DMS 273 (cell line): Measurements from ENCODE around the gene RBM10.

Source experiments
- DNase-seq: peaks from one replicate; lab custom pipeline; 2025; ENCODE audit not compliant: unreplicated experiment; lab: John Stamatoyannopoulos, UW

RBM10 gene

DNA sequence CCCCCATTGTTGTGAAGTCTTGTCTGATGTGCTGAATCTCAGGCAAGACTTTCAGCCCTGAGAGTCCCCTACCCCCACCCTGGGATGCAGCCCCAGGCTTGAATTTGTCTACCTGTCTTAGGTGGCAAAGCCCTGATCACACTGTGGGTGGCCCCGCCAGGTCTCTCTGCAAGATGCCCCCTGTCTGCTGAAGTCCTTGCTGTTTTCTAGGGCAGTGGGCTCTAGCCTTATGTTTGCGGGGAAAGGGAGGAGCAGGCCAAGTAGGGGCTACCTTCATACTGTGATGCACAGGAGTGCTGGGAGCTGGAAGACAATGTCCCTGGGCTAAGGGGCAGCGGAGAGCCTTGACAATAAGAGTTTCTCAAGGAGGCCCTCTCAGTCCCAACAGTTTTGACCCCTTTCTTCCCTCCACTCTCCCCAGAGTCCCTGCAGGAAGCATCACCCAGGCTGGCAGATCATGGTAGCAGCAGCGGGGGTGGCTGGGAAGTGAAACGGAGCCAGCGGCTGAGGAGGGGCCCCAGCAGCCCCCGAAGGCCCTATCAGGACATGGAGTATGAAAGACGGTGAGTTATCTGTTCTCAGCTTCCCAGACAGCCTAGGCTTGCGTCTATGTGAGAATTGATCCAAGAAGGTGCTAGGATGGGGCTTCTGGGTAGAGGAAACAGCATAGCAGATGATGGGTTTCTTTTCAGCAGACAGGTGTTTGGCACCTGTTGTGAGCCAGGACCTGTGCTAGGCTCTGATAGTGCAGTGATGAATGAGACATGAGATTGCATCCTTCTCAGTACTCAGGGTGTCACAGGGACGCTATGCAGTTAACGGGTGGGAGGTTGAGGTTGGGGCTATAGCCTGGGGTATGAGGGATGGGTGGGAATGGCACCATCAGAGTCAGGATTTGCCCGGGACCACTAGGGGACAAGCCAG is 2.2 kb downstream of the RBM10 start:
- no peak for DNase-seq

DNA sequence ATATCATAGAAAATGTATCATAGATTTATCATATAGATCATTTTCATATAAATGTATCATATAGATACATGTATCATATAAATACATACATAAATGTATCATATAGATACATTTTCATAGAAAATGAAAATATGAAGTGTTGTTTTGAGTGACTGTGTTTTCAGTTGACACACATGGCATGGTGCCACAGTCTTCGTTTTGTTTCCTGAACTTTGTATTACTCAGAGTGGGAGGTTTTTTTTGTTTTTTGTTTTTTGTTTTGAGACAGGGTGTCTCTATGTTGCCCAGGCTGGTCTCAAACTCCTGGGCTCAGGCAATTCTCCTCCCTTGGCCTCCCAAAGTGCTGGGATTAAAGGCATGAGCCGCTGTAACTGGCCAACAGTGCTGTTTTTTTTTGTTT is 3.9 kb downstream of the RBM10 start:
- DNase-seq: no peak

DNA sequence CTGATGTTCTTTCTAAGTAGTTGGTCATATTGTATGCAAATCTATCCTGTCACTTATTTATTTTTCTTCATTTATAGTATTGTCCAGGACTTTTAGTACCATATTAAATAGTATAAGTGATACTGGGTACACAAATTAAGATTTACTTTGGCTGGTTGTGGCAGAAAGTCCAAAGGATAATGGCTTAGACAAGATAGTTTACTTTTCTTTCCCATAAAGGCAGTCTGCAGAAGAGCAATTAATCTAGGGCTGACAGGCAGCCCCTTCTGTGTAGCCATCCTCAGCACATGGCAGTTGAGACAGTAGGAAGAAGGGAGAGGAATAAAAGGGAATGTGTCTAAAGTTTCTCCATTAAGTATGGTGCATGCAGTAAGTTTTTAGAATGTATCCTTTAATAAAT is 6.4 kb downstream of the RBM10 start:
- DNase-seq: no peak

DNA sequence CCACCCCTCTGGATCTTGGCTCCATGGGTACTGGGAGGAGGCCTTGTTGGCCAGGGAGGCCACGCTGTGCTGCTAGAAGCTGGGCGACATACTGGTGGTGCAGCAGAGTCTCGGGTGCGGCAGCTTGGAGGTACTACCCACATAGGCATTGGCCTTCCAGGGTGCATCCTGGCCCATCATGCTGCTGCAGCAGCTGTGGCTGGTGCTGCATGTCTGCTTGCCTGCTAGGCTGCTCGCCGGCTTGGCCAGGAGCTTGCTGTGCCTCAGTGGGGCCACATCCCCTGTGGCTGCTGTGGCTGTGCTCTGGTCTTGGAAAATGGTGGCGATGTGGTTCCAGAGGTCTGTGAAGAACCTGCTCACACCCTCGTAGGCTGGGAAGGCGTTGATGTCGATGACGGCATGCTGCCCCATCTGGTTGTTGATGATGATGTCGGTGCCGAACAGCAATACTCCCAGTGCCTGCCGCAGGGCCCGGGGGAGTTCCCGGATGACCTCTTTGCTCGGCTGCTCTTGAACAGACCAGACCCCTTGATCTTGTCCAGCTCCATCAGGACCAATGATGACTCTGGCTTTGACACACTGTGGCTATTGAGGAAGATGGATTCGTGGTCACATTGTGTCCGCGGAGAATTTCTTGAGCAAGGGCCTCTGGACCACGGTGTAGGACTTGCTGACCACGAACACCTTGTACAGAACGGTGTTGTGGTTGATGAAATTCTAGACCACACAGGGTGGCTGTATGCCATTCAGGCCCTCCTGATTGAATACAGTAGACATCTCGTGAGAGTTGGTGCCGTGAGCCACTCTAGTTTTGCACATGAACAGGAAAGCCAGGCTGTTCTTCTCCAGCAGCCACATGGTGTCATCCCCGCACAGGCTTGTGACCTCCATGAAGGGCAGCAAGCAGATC is 11.8 kb downstream of the RBM10 start:
- DNase-seq: no peak

DNA sequence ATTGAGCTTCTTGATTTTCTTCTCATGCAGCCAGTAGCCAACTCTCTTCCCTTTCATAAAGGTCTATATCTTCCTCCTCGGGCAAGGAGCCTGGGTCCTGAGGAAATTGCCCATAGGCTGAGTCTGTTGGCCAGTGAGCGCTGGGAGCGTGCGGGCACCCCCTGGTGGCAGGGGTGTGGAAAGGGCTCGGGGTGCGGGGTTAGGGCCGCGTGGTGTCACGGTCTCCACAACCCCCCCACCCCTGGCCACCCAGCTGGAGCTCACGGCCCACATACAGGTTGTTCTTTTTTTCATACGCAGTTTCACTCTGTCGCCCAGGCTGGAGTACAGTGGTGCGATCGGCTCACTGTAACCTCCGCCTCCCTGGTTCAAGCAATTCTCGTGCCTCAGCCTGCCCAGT is 13.1 kb downstream of the RBM10 start:
- no peak for DNase-seq

DNA sequence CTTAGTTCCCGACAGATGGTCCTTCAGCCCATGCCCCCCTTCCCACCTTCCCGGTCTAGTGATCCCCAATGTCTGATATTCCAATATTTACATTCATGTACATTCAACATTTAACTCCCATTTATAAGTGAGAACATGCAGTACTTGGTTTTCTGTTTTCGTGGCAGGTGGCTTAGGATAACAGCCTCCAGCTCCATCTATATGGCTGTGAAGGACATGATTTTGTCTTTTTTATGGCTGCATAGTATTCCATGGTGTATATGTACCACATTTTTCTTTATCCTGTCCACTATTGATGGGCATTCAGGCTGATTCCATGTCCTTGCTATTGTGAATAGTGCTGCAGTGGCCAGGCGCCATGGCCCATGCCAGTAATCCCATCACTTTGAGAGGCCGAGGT is 13.8 kb downstream of the RBM10 start:
- DNase-seq: no peak

DNA sequence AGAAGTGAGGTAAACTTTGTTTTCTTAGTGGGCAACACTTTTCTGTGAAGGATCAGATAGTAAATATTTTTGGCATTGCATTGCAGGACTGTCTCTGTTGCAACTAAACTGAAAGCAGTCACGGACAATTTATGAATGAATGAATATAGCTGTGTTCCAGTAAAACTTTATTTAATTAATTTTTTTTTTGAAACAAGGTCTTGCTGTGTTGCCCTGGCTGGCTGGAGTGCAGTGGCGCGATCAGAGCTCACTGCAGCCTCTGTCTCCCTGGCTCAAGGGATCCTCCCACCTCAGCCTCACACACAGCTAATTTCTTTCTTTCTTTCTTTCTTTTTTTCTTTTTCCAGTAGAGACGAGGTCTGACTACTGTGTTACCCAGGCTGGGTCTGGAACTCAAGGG is 15.8 kb downstream of the RBM10 start:
- no peak for DNase-seq

DNA sequence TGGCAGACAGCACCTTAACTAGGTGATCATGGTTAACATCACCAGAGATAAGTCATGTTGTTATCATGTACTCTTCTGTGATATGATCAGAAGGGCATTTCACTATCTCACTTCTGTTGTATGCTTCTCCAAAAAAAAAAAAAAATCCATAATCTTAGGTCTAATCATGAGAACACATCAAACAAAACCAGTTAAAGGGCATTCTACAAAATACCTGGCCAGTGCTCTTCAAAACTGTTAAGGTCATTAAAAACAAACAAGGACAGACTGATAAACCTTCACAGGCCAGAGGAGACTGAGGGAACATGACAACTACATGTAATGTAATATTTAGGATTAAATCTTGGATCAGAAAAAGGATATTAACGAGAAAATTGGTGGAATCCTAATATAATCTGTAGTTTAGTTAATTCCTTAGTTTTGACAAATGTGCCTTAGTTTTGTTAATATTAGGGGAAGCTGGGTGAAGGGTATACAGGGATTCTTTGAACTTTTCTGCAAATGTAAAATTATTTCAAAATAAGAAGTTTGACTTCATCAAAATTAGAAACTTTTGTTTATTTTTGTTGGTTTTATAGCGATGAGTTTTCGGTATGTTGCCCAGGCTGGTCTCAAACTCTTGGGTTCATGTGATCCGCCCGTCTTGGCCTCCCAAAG is 18.0 kb downstream of the RBM10 start:
- DNase-seq: no peak

DNA sequence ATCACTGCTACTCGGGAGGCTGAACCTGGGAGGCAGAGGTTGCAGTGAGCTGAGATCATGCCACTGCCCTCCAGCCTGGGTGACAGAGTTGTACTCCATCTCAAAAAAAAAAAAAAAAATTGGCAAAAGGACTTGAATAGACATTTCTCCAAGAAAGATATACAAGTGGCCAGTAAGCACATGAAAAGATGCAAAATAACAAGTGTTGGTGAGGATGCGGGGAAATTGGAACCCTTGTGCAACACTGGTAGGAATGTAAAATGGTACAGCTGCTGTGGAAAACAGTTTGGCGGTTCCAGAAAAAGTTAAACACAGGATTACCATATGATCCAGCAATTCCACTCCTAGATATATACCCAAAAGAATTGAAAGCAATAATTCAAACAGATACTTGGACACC is 19.4 kb downstream of the RBM10 start:
- DNase-seq: no peak

DNA sequence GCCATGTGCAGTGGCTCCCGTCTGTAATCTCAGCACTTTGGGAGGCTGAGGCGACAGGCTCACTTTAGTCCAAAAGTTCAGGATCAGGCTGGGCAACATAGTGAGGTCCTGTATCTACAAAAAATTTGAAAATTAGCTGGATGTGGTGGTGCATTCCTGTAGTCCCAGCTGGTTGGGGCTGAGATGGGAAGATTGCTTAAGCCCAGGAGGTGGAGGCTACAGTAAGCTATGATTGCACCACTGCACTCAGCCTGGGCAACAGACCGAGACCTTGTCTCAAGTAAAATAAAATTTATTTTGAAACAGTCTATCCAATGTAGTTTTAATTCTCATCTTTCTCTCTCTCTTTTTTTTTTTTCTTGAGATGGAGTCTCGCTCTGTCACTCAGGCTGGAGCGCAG is 21.1 kb downstream of the RBM10 start:
- no peak for DNase-seq

DNA sequence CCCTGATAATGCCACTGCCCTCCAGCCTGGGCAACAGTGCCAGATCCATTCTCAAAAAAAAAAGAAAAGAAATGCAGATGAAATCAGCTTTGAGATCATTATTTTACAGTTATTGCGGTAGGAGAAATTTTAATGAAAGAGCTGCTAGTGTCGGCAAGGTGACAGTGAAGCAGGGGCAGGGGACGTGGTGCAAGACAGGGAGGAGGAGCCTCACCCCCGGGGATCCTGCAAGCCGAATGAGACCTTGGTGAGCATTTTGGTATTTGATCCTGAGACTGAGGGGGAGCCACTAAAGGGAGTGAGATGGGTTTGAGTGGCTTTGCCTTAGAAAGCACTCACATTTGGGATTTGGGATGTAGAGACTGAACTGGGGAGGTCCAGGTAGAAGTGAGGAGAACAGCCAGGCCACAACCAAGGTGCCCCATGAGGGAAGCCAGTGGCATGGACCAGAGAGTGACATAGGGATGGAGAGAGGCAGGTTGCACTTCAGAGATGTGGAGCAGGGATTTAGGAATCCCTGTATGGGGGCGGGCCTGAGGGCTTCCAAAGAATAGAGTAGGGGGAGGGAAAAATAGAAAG is 23.6 kb downstream of the RBM10 start:
- no peak for DNase-seq

DNA sequence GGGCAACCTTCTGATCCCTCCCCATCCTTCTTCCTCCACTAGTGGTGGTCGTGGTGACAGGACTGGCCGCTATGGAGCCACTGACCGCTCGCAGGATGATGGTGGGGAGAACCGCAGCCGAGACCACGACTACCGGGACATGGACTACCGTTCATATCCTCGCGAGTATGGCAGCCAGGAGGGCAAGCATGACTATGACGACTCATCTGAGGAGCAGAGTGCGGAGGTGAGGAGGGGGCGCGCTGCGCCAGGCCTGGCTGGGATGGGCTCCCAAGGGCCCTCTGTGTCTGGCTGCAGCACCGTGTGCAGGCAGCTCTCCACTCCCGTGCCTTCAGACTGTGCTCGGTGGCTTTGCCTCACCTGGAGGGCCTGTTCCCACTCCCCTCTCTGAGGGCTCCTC is 24.3 kb downstream of the RBM10 start:
- no peak for DNase-seq

DNA sequence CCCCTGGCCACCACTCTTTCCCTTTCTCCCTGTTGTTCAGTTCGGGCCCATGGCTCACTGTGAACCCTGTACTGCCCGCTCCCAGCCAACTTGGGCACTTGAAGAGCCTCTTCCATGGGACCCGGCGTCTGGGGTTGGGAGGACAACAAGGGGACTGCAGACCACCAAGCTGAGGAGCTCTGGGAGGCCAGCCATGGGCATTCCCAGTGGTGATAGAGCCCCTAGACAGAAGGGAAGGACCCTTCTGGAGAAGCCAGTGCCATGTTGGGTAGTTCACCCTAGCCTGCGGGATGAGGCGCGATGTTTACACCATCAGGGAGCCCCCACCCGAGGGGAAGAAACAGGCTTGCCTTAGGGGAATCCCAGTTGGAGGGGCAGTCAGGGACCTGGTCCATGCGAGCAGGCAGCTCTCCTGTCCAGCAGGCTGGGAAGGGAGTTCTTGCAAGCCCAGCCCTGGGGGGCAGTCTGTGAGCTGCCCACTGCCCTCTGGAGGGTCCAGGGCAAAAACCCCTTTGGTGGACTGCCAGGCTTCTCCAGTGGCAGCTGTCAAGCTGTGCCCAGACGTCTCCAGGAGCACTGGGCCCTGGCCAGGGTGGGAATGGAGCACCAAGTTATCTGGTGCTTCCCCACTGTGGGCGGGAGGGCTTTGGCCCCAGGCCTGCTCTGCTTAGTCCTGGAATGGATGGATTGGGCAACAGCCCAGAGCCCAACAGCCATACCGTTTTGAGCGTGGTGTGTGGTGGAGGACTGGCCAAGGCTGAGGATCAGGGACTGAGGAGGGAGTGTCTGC is 24.9 kb downstream of the RBM10 start:
- DNase-seq: no peak

DNA sequence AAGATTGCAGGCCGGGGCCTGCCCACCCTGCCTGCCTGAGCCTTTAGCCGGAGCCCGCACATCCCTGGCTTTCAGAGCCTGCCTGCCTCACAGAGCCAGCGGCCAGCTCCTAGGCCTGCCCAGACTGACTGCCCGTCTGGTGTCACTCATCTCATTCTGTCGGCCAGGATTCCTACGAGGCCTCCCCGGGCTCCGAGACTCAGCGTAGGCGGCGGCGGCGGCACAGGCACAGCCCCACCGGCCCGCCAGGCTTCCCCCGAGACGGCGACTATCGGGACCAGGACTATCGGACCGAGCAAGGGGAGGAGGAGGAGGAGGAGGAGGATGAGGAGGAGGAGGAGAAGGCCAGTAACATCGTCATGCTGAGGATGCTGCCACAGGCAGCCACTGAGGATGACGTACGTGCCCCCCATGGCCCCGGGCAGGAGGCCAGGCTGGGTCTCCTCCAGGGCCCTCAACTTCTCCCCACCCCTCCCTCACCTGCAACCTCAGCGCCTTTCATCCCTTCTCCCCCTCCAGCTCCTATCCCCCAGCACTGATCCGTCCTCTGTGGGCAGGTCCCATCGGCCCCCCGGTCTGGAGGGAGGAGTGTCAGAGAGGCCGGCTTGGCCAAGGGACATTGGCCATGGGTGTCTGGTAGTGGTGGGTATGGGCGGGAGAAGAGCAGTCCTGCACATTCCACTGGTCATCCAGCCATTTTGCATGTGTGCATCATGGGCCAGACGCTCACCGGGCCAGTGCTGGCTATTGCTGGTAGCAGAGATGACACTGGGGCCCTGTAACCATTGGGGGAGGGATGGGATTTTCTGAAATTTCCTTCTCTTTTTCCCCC is 26.1 kb downstream of the RBM10 start:
- no peak for DNase-seq

DNA sequence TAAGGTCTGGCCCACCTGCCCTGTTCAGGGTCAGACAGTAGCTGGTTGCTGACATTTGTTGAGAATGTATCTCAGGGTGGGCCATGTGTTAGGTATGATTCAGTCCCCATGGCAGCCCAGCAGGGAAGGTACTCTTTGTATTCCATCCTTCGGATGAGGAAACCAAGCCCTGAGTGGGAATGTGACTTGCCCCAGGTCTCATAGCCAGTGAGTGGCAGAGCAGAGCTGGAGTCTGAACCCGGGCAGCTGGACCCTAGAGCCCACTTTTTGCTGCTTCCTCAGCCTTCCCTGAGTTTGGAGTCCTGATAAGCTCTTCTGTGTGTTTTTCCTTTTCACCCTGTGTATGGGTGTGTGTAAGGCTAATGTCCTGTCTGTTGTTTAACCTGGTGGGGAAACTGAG is 27.0 kb downstream of the RBM10 start:
- DNase-seq: no peak

DNA sequence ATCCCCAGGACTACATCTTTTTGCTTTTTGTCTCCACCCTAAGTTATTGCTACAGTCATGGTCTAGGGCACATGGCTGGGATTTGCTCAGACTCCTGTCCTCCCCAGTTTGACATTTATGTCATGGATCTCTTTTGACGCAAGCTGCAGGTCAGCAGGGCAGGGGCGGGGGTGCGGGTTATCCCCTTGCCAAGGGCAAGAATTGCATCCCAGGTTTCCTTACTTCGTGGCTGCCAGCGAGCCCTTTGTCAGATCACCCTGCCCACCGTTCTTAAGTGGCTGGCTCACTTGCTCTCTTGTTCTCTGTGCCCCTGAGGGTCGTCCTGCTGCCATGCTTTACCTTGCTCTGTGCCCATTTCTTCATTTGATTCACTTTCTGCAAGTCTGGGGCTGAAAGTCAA is 27.5 kb downstream of the RBM10 start:
- no peak for DNase-seq

DNA sequence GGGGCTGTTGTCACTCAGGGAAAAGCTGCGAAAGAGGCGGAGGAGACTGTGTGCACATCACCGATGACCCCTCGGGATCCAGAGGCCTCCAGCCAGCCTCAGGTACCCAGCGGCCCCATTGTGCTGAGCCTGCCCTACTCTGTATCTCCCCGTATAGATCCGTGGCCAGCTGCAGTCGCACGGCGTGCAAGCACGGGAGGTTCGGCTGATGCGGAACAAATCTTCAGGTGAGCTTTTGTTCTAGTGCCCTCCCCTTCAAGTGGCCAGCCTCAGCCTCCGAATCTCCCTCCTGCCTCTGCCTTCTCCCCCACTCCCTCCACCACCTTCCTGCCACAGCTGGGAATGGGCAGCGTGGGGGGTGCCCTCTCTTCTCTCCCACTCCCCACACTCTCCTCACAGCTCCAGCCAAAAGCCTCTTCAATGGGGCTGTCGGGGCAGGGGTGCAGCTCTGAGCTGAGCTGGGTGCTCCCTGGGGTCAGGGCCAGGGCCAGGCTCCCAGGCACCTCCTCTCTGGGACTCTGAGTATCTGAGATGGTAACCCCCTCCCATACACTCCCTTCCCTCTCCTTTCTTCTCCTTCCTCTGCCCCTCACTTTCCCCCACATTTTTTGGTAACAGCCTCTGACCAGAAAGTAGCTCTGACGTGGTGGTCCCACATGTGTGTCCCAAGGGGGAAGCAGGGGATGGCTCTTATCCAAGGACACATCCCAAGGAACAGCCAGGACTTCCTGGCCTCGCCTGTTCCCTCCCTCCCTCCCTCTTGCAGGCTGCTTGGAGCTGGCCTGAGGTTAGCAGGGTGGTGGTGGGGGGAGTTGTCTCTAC is 28.2 kb downstream of the RBM10 start:
- DNase-seq: no peak

DNA sequence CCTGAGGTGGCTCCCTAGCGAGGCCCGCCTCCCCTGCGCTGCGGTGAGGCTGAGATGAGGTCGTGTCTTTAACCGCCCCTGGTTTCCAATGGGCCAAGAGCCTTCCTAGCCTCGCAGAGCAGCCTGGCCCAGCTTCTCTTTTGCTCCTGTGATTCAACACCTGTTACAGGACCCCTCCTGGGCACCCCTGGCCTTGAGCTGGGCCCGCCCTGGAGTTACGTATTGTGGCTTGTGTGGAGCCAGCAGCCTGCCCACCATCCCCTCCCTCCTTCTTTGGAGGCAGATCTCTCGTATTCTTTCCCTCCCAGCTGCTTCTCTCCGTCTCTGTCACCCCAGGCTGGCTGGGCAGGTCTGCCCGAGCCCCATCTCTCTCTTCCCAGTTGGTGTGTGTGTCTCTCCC is 29.4 kb downstream of the RBM10 start:
- DNase-seq: no peak
